ENCODE data around the gene PALD1.

- no peak for TF ChIP-seq CTCF (conservative IDR thresholded peaks at IDR 0.05 in 1 of 2, IDR thresholded peaks at IDR 0.05 in 1 of 2; ENCODE audit: low read depth in 1 of 2, low read length in 2 of 2)
- TF ChIP-seq EZH2 (IDR thresholded peaks at IDR 0.05; ENCODE audit: low read length, missing control alignments), result no peak
Measured at GRCh38 chr10:70561070-70561469, 82.5 kb downstream of the PALD1 start.

Measured in fibroblast of lung (primary cell).